ENCODE results near the gene ZNF827. TPM values are rescaled to one million over a fixed set of nuclear protein-coding genes. Genes with fewer than 3 reads are reported as not detected.

ZNF827 gene
- total and polyA plus RNA-seq, 9 of the 15 experiments (the other 6 are each of a cell fraction or from before 2014, with no cell fraction given), result 0.07 to 0.40 TPM; not detected in 7

DNA sequence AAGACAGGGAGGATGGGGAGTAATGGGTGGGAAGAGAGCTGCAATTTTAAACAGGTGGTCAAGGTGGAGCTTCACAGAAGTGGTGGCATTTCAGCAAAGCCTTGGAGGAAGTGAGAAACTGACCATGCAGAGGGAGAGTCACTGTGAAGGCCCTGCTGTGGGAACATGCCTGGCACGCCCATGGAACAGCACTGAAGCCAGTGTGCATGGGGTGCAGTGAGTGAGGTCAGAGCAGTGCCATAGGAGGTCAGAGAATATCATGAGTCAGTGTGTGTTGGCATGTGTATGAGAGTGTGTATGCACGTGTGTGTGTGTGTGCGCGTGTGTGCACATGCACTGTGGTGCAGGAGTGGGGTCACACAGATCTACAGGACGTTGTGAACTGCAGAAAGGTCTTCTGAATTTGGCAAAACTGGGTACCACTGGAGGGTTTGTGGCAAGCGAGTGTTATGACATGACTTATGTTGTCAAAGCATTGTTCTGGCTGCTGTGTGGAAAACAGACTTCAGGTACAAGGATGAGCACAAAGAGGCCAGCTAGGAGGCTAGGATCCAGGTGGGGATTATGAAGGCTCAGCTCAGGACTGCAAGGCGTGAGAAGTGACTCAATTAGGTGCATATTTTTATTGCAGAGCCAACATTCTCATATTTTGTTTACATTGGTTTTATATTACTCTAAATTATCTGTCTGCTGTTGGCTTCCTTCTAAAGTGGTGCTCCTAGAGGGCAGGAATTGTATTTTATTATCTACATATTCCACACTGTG, 34.0 kb downstream of the ZNF827 start:
- Histone ChIP-seq H3K9me3 (replicated peaks; ENCODE audit: control insufficient read depth, insufficient read depth, low read depth, low read length) (no peaks in the 10 kb centered on the region), H3K4me1 (replicated peaks in 1 of 2; ENCODE audit: control insufficient read depth in 2 of 2, insufficient read depth in 2 of 2, low read length in 2 of 2) (no peaks in the 10 kb centered on the region), H4K20me1 (replicated peaks; ENCODE audit: control insufficient read depth, insufficient read depth, low read length) (no peaks in the 10 kb centered on the region), H2AFZ (ENCODE audit: low read depth, low read length) (no peak overlapping the region), H3K27me3 (ENCODE audit: control insufficient read depth in 2 of 2, insufficient read depth in 2 of 2, low read length in 2 of 2) (peaks cover 8 to 14% of the 10 kb centered on the region in 2 experiments; a peak in 4 of 5 replicates), H3K9me1 (ENCODE audit: control insufficient read depth, insufficient read depth, low read length) (no peaks in the 10 kb centered on the region), H3K79me2 (ENCODE audit: control insufficient read depth, insufficient read depth, low read length) (no peaks in the 10 kb centered on the region), H3K4me3 (no peak overlapping the region), H3K36me3 (ENCODE audit: control insufficient read depth, insufficient read depth, low read length) (no peaks in the 10 kb centered on the region), H3K9ac (ENCODE audit: insufficient read depth in 1 of 2, low read depth in 2 of 2, low read length in 2 of 2) (no peak overlapping the region; a peak in 1 of 4 replicates), H3K27ac (ENCODE audit: extremely low read depth, low read depth, low read length) (no peak overlapping the region), H3K4me2 (ENCODE audit: insufficient read depth, low read length) (no peak overlapping the region)
- POLR2A ChIA-PET, result no interaction called here
- DNase-seq (ENCODE audit: extremely low read depth in 1 of 4, low spot score in 3 of 4) (no peak), FAIRE-seq (no peak), ATAC-seq (no peak)
- 0% methylated on average over 7 of the region's 7 CpGs for WGBS (ENCODE audit: insufficient coverage, low coverage, missing lambda C conversion rate)
- in situ Hi-C loops (cut with MboI) (no loop called here), intact Hi-C loops (cut with micrococcal nuclease) (no loop called here)
- TF ChIP-seq, protein P1, sequence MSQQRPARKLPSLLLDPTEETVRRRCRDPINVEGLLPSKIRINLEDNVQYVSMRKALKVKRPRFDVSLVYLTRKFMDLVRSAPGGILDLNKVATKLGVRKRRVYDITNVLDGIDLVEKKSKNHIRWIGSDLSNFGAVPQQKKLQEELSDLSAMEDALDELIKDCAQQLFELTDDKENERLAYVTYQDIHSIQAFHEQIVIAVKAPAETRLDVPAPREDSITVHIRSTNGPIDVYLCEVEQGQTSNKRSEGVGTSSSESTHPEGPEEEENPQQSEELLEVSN (IDR thresholded peaks at IDR 0.05; ENCODE audit: borderline replicate concordance in 1 of 2, extremely low read depth in 1 of 2, insufficient read depth in 1 of 2, insufficient read length in 1 of 2, low read depth in 1 of 2, low read length in 1 of 2, poor library complexity in 1 of 2, severe bottlenecking in 1 of 2), result no peak
- no peak for TF ChIP-seq ZNF551 (CRISPR knock-in tag; IDR thresholded peaks at IDR 0.05)
- TF ChIP-seq, protein P2, sequence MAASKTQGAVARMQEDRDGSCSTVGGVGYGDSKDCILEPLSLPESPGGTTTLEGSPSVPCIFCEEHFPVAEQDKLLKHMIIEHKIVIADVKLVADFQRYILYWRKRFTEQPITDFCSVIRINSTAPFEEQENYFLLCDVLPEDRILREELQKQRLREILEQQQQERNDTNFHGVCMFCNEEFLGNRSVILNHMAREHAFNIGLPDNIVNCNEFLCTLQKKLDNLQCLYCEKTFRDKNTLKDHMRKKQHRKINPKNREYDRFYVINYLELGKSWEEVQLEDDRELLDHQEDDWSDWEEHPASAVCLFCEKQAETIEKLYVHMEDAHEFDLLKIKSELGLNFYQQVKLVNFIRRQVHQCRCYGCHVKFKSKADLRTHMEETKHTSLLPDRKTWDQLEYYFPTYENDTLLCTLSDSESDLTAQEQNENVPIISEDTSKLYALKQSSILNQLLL (CRISPR knock-in tag; IDR thresholded peaks at IDR 0.05; ENCODE audit: borderline replicate concordance), result no peak
- TF ChIP-seq, protein P3, sequence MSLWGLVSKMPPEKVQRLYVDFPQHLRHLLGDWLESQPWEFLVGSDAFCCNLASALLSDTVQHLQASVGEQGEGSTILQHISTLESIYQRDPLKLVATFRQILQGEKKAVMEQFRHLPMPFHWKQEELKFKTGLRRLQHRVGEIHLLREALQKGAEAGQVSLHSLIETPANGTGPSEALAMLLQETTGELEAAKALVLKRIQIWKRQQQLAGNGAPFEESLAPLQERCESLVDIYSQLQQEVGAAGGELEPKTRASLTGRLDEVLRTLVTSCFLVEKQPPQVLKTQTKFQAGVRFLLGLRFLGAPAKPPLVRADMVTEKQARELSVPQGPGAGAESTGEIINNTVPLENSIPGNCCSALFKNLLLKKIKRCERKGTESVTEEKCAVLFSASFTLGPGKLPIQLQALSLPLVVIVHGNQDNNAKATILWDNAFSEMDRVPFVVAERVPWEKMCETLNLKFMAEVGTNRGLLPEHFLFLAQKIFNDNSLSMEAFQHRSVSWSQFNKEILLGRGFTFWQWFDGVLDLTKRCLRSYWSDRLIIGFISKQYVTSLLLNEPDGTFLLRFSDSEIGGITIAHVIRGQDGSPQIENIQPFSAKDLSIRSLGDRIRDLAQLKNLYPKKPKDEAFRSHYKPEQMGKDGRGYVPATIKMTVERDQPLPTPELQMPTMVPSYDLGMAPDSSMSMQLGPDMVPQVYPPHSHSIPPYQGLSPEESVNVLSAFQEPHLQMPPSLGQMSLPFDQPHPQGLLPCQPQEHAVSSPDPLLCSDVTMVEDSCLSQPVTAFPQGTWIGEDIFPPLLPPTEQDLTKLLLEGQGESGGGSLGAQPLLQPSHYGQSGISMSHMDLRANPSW (CRISPR knock-in tag; IDR thresholded peaks at IDR 0.05), result no peak
- CTCF ChIA-PET (ENCODE audit: low intra/inter-chr PET ratio), result no interaction called here
- BruUV-seq (replicated peaks), result no TSS peak

Data from K562 (cell line).